ENCODE results near the gene ABHD8.

The ABHD8 gene

DNA sequence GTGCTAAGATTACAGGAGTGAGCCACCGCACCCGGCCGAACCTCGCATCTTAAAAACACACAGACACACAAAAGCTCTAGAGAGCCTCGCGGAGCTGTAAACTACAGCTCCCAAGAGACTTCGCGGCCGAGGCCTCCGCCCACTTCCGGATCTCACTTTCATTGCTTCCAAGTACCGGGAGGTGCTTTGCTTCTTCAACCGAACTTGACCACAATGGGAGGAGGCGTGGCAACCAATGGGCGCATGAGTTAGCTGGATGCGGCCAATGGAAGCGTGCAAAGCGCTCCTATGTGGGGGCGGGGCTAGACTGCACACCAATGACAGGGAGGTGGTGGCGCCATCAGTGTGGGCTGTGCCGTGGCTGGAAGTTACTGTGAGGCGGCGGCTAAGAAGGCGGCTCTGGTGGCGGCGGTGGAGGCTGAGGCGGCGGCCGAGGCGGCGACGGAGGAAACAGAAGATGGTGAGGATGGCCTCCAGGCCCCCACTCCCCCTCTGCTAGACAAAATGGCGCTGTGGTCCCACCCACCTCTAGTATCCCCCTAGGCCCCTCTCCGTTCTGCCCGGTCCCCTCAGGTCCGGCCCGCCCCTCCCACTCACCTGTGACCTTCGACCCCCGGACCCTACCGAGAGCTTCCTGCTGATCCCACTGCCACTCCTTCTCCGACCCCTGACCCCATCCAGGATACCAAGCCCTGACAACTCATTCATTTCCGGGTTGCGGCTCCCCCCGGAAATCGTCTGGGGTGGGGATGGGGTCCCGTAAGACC, 6.2 kb upstream of the ABHD8 start, which contains the start of gene DDA1:
DDA1 (plus strand) TSS at position 366 of the 767 bp plus-strand sequence; CDS start at position 458, 92 bp downstream.
- peak within 1 kb of the TSS; percentile 89 for H3K4me3 ChIP-seq (ENCODE audit: low read depth, low read length)
- peak; percentile 100 for DNase-seq (ENCODE audit: low read depth)
- TF ChIP-seq, protein P1, sequence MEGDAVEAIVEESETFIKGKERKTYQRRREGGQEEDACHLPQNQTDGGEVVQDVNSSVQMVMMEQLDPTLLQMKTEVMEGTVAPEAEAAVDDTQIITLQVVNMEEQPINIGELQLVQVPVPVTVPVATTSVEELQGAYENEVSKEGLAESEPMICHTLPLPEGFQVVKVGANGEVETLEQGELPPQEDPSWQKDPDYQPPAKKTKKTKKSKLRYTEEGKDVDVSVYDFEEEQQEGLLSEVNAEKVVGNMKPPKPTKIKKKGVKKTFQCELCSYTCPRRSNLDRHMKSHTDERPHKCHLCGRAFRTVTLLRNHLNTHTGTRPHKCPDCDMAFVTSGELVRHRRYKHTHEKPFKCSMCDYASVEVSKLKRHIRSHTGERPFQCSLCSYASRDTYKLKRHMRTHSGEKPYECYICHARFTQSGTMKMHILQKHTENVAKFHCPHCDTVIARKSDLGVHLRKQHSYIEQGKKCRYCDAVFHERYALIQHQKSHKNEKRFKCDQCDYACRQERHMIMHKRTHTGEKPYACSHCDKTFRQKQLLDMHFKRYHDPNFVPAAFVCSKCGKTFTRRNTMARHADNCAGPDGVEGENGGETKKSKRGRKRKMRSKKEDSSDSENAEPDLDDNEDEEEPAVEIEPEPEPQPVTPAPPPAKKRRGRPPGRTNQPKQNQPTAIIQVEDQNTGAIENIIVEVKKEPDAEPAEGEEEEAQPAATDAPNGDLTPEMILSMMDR (IDR thresholded peaks at IDR 0.05; ENCODE audit: low read depth, low read length), result no peak
- peak; percentile 52 for TF ChIP-seq MYC (IDR thresholded peaks at IDR 0.05; ENCODE audit: low read depth, low read length)
- TF ChIP-seq, protein P2, sequence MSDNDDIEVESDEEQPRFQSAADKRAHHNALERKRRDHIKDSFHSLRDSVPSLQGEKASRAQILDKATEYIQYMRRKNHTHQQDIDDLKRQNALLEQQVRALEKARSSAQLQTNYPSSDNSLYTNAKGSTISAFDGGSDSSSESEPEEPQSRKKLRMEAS (IDR thresholded peaks at IDR 0.05; ENCODE audit: low read depth, low read length), result peak; percentile 35
- no peak for TF ChIP-seq POLR2A (IDR thresholded peaks at IDR 0.05; ENCODE audit: extremely low read depth, insufficient read length)

DNA sequence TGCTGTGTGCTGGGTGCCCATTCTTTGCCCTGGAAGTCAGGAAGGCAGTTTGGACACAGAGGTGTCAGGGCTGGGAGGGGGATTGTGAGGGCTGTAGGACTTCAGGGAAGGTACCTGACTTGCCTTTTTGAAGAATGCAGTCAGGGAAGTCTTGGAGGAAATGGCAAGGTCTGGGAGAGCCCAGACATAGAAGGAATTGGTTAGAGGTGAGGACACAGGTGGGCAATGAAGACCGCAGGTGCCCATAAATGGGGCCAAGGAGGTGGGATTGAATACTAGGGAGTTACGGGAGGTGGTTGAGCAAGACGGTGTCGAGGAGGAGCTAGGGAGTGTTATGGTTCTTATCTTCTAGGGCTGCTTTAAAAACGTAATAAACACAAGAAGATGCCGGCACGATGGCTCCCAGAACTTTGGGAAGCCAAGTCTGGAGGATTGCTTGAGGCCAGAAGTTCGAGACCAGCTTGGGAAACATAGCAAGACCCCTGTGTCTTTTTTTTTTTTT, 4.7 kb upstream of the ABHD8 start:
- DNase-seq (ENCODE audit: low read depth), result no peak
- TF ChIP-seq, protein P2 (IDR thresholded peaks at IDR 0.05; ENCODE audit: low read depth, low read length), result no peak
- no peak for TF ChIP-seq MYC (IDR thresholded peaks at IDR 0.05; ENCODE audit: low read depth, low read length)
- TF ChIP-seq POLR2A (IDR thresholded peaks at IDR 0.05; ENCODE audit: extremely low read depth, insufficient read length), result no peak
- TF ChIP-seq, protein P1 (IDR thresholded peaks at IDR 0.05; ENCODE audit: low read depth, low read length), result no peak
- no peak overlapping the region for H3K4me3 ChIP-seq (ENCODE audit: low read depth, low read length)

- no peak for DNase-seq (ENCODE audit: low read depth)
- peak overlapping the region; percentile 82 for H3K4me3 ChIP-seq (ENCODE audit: low read depth, low read length)
- TF ChIP-seq MYC (IDR thresholded peaks at IDR 0.05; ENCODE audit: low read depth, low read length), result peak; percentile 17; the same call in 1 of the 2 replicates
- TF ChIP-seq, protein P2 (IDR thresholded peaks at IDR 0.05; ENCODE audit: low read depth, low read length), result no peak
Observed at GRCh38 chr19:17306285-17306714, 3.1 kb upstream of the ABHD8 start.

- peak; percentile 99 for DNase-seq (ENCODE audit: low read depth)
- peak within 1 kb of the TSS; percentile 82 for H3K4me3 ChIP-seq (ENCODE audit: low read depth, low read length)
- TF ChIP-seq, protein P1 (IDR thresholded peaks at IDR 0.05; ENCODE audit: low read depth, low read length), result peak; percentile 66
- TF ChIP-seq MYC (IDR thresholded peaks at IDR 0.05; ENCODE audit: low read depth, low read length) (peak; percentile 68), POLR2A (IDR thresholded peaks at IDR 0.05; ENCODE audit: extremely low read depth, insufficient read length) (peak; percentile 53)
- TF ChIP-seq, protein P2 (IDR thresholded peaks at IDR 0.05; ENCODE audit: low read depth, low read length), result peak; percentile 56
Observed at GRCh38 chr19:17305517-17306284, 2.5 kb upstream of the ABHD8 start, which contains the start of gene MRPL34. TSS of gene MRPL34 (plus strand) at chr19:17305872. CDS start at chr19:17305893, 21 bp downstream.

GRCh38 chr19:17305216-17305516, 1.9 kb upstream of the ABHD8 start:
- peak overlapping the region; percentile 36 for H3K4me3 ChIP-seq (ENCODE audit: low read depth, low read length)
- TF ChIP-seq, protein P1 (IDR thresholded peaks at IDR 0.05; ENCODE audit: low read depth, low read length), result no peak
- DNase-seq (ENCODE audit: low read depth), result no peak

Measured in NB4 (cell line).